ENCODE data around the gene PRDM16. TPM values are rescaled to one million over a fixed set of nuclear protein-coding genes. Genes with fewer than 3 reads are reported as not detected.

Gene PRDM16
- polyA plus RNA-seq, 3 donors, result not detected

GRCh38 chr1:3378411-3379208, 309.6 kb downstream of the PRDM16 start:
- Histone ChIP-seq H3K27ac (ENCODE audit: low read depth in 1 of 2, low read length in 2 of 2) (no peak overlapping the region), H3K9ac (ENCODE audit: insufficient read depth, low read length, poor library complexity, severe bottlenecking) (no peak overlapping the region), H3K27me3 (ENCODE audit: control insufficient read depth in 2 of 2, insufficient read depth in 2 of 2, low read length in 2 of 2) (no peaks in the 10 kb centered on the region), H3K9me3 (replicated peaks in 1 of 2; ENCODE audit: control insufficient read depth in 1 of 2, insufficient read depth in 1 of 2, low read length in 2 of 2) (no peaks in the 10 kb centered on the region), H4K20me1 (ENCODE audit: insufficient read depth, low read length) (no peaks in the 10 kb centered on the region), H3K36me3 (replicated peaks in 1 of 2; ENCODE audit: control insufficient read depth in 1 of 2, insufficient read depth in 2 of 2, low read length in 2 of 2) (no peaks in the 10 kb centered on the region), H3K4me2 (replicated peaks; ENCODE audit: extremely low read depth, low read length, poor library complexity, severe bottlenecking) (no peak overlapping the region), H3K4me1 (ENCODE audit: control insufficient read depth in 1 of 2, insufficient read depth in 2 of 2, low read length in 2 of 2) (no peaks in the 10 kb centered on the region), H2AFZ (ENCODE audit: insufficient read depth, low read depth, low read length, poor library complexity, severe bottlenecking) (no peak overlapping the region), H3K4me3 (replicated peaks in 1 of 3; ENCODE audit: low read depth in 2 of 3, low read length in 3 of 3) (no peak overlapping the region), H3K79me2 (ENCODE audit: insufficient read depth, low read length) (no peaks in the 10 kb centered on the region)
- intact Hi-C loops (cut with micrococcal nuclease), result no loop called here
- no peak overlapping the region for H3K27ac Mint-ChIP-seq
- no peaks in the 10 kb centered on the region for H3K36me3 Mint-ChIP-seq
- DNase-seq, result no peak
- no peaks in the 10 kb centered on the region for H3K4me1 Mint-ChIP-seq
- H3K27me3 Mint-ChIP-seq (ENCODE audit: low read depth in 3 of 3), result peaks cover 0 to 6% (median 3%) of the 10 kb centered on the region in 3 donors
- no peak overlapping the region for H3K4me3 Mint-ChIP-seq
- no peak for TF ChIP-seq CTCF (IDR thresholded peaks at IDR 0.05)
- 94% methylated on average over 13 of the region's 17 CpGs for WGBS (ENCODE audit: insufficient coverage)
- H3K9me3 Mint-ChIP-seq, result no peaks in the 10 kb centered on the region

- 100% methylated on average over 1 of the region's 6 CpGs for WGBS (ENCODE audit: insufficient coverage)
- H3K4me3 ChIP-seq (replicated peaks in 1 of 3; ENCODE audit: low read depth in 2 of 3, low read length in 3 of 3), result no peak overlapping the region
- no peak for TF ChIP-seq CTCF (IDR thresholded peaks at IDR 0.05)
- no peak overlapping the region for H3K9ac ChIP-seq (ENCODE audit: insufficient read depth, low read length, poor library complexity, severe bottlenecking)
- Mint-ChIP-seq H3K4me1 (no peaks in the 10 kb centered on the region), H3K9me3 (no peaks in the 10 kb centered on the region), H3K27ac (no peak overlapping the region), H3K36me3 (no peaks in the 10 kb centered on the region), H3K4me3 (no peak overlapping the region), H3K27me3 (ENCODE audit: low read depth in 3 of 3) (peaks cover 0 to 6% (median 2%) of the 10 kb centered on the region in 3 donors)
- H4K20me1 ChIP-seq (ENCODE audit: insufficient read depth, low read length), result no peaks in the 10 kb centered on the region
- no peak overlapping the region for H3K4me2 ChIP-seq (replicated peaks; ENCODE audit: extremely low read depth, low read length, poor library complexity, severe bottlenecking)
- H3K79me2 ChIP-seq (ENCODE audit: insufficient read depth, low read length), result no peaks in the 10 kb centered on the region
- no peak for DNase-seq
- intact Hi-C loops (cut with micrococcal nuclease), result no loop called here
- H3K4me1 ChIP-seq (ENCODE audit: control insufficient read depth in 1 of 2, insufficient read depth in 2 of 2, low read length in 2 of 2), result no peaks in the 10 kb centered on the region
- no peak overlapping the region for H2AFZ ChIP-seq (ENCODE audit: insufficient read depth, low read depth, low read length, poor library complexity, severe bottlenecking)
- H3K27me3 ChIP-seq (ENCODE audit: control insufficient read depth in 2 of 2, insufficient read depth in 2 of 2, low read length in 2 of 2), result no peaks in the 10 kb centered on the region
- H3K9me3 ChIP-seq (replicated peaks in 1 of 2; ENCODE audit: control insufficient read depth in 1 of 2, insufficient read depth in 1 of 2, low read length in 2 of 2), result no peaks in the 10 kb centered on the region
- H3K36me3 ChIP-seq (replicated peaks in 1 of 2; ENCODE audit: control insufficient read depth in 1 of 2, insufficient read depth in 2 of 2, low read length in 2 of 2), result no peaks in the 10 kb centered on the region
- H3K27ac ChIP-seq (ENCODE audit: low read depth in 1 of 2, low read length in 2 of 2), result no peak overlapping the region
Observed at GRCh38 chr1:3379934-3380333, 310.9 kb downstream of the PRDM16 start.

All from CD14-positive monocyte (primary cell).